Lung microvascular endothelial cell (primary cell): ENCODE data around the gene RRBP1. TPM values are rescaled to one million over a fixed set of nuclear protein-coding genes. Genes with fewer than 3 reads are reported as not detected.

Experiments used
- DNase-seq, 2 donors: peaks; one replicate each; pipeline versions ENCODE4 v3.0.0 to v3.0.0-alpha.2; 2010; ENCODE audit warnings: low read depth in 2 of 2
- total RNA-seq: library from RNA; depleted of rRNA; stranded (reverse); fragments of >200 nt; gene quantifications from 2 replicates; pipeline ENCODE4 v1.2.1, GENCODE V29; 2014

RRBP1 gene
- total RNA-seq, 1 donor from 2014 or later: 61.5 TPM

DNA sequence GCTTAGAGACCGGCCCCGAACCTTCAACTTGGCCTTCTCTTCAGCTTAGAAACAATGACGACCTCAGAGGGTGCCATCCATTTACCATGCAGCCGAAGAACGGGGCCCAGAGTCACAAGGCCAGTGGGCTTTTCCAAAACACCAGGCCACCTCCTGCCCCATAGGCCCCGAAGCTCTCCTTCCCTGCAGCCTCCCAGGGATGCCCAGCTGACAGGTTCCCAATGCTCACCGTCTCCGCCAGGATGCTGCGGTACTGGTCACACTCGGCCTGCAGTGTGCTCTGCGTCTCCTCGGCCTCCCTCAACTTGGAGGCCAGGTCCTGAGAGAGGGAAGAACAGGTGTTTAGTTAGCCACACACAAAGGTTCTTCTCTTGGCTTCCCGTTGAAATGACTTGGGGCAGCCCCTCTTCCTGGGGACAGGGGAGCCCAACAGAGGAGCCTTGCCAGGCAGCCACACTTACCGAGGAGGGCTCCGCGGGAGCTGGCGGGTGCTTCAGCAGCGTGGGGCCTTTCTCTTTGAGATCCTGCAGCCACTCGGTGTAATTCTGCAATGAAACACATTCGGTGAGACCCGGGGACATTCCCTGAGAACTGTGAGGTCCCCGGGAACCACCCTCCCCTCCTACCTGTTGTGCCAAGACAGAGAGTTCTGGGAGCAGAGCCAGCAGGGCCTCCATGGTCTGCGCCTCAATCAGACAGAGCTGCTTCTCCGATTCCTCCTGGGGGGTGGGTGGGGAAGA lies 60.6 kb downstream of the RRBP1 start:
- DNase-seq: no peak

DNA sequence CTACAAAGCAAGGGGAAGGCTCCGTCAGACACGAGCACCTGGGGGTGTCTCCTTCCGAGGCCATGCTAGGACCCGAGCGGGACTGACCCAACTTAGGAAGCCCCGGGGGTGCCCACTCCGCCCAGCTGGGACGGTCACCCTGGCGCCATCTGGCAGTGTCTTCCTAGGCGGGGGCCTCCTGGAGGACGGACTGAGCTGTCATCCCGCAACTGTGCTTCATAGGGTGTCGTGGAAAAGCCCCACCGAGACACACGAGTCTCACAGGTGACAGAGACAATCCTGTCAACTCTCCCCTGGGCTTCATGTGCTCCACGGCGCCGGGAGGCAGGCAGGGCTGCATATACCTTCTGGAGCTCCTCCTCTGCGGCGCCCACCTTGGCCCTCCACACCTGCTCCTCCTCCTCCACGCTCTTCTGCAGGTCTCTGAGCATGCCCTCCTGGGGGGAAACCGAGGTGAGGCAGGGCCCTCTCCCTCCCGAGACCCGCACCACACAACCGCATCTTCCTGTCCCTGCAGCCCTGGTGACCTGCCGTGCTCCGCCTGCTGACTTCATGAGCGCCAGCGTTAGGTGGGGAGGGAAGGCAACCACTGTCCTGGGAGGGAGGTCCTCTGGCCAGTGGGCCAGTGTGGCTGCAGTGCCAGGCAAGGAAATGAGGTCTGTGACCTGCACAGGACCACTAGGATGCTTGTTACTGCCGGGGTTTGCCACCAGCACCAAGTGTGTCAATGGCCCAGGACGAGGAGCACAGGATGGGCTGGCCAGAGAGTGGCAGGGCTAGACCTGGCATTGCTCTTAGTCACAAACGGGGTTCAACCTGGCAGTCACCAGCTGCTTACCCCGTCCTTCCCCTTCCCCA lies 61.4 kb downstream of the RRBP1 start:
- DNase-seq: no peak

GRCh38 chr20:17619351-17620093 lies 62.5 kb downstream of the RRBP1 start:
- DNase-seq: no peak

- no peak for DNase-seq
These were observed 63.4 kb downstream of the RRBP1 start for GRCh38 chr20:17618673-17619013.

DNA sequence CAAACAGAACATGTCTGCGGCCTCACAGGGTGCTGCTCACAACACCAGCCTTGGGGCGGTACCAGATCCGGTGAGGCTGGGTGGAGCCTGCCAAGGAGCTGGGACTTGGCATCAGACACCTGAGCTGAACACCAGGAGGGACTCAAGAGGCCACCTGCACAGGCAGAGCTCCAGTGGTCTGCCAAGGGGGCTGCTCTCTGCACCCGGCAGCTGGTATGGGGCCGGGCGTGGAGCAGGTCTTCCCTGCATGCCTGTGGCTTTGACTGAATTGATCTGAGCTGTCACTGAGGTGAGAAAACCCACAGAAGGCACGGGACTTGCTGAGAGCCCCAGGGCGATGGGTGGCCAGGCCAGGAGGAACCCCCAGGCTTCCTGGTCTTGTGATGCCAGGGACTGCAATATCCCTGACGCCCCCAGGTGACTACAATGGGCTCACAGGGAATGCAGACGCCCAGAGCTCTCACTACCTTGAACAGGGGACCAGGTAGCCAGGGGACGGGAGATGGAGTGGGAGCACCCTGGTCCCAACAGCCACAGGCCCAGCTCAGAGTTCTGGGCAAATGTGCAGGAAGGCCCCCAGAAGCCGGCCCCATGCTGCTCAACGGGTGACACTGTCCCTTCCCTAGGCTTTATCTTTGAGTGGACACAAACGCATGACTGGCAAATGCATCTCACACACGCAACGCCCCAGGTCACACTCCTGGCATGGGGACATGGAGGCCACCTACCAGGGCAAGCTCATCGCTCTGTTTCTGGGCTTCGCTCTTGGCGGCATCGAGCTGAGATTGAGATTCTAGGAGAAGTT lies 64.0 kb downstream of the RRBP1 start:
- DNase-seq: no peak

- DNase-seq: peak; percentile 55 to 66
These were observed 64.7 kb downstream of the RRBP1 start for GRCh38 chr20:17617212-17617867.

- no peak for DNase-seq
These were observed 65.4 kb downstream of the RRBP1 start for GRCh38 chr20:17616480-17617211.

GRCh38 chr20:17615645-17616479 lies 66.2 kb downstream of the RRBP1 start:
- DNase-seq: no peak

GRCh38 chr20:17614812-17615644 lies 67.0 kb downstream of the RRBP1 start:
- no peak for DNase-seq

GRCh38 chr20:17614176-17614811 lies 67.7 kb downstream of the RRBP1 start:
- DNase-seq: peak in 1 of 2 donors; percentile 44

DNA sequence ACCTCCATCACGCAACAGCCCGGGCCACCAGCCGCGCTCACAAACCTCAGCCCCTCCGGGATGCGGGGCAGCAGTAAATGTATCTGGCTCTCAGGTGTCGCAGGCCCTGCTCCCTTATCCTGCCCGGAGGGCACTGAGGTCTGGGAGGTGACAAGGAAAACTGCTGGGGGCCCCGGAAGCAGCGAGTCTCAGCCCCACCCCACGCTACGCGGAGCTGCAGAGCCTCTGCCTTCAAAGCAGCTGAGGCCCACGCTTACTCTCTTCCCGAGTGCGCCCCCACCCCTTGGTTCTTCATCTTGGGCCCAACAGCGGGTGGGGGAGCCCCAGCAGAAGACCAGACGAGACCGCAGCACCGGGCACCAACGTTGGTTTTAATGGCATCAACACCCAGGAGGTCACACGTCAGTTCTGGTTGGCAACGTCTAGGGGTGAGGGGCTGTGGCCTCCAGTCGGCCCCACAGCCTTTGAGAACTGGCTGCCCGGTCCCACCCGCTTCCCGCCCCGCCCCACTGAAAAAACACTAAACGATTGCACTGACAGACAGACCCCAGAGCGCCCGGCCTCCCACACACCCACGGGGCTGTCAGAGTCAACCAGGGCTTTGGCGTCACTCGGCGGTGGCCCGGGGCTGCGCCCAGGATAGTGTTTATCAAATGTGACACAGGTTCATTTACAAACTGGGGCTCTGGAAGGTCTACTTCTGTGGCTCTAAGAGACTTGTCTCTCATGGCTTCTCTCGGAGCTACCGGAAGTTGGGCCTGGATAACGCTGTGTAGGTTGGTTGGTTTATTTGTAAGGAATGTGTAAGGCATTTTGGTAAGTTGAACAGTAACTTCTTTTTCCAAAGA lies 68.5 kb downstream of the RRBP1 start:
- DNase-seq: no peak

GRCh38 chr20:17612992-17613327 lies 69.1 kb downstream of the RRBP1 start:
- no peak for DNase-seq

DNA sequence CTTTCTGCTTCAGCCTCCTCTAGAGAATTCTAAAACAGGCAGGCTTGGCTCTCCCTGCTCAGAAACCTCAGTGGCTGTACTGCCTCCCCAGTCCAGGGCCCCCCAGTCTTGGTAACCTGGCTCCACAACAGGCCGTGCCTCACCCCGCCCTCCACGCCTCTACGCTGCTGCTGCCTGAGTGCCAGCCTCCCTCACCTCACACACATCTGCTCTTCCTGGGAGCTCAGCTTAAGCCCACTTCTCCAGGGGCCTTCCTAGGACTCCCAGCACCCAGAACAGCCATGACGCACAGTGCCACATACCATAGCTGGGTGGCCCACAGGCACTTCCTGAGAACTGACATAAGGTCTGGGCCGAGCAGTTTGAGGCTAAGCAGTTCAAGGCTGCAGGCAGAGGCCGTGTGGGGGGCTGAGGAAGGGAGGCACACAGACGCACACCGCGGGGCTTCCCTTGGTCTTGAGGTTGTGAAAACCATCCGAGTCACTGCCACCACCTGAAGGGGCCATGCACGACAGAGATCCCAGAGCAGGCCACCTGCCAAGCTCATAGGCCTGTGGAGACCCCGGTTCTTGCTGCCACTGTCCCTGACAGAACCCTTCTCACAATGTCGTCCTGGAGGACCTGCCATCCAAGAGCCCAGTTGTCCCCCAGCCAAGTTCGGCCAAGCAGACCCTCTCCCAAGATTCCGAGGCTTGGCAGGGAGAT lies 69.6 kb downstream of the RRBP1 start:
- peak in 1 of 2 donors; percentile 66 for DNase-seq

- no peak for DNase-seq
These were observed 70.3 kb downstream of the RRBP1 start for GRCh38 chr20:17611540-17612286.

DNA sequence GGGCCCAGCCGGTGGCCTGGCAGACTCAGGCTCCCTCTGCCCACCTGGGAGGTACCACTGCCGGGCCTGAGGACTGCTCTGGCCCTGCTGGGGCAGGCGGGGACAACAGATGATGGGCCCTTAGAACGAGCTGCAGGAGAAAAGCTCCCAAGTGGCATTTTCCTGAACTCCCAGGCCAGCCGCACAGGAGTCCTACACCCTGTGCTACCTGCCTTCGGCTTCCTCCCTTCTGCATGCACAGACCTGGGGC lies 70.8 kb downstream of the RRBP1 start:
- peak in 1 of 2 donors; percentile 21 for DNase-seq
